Astrocyte of the cerebellum (primary cell): ENCODE results near the gene HBG1.

Experiments
- DNase-seq: peaks from one replicate; pipeline ENCODE4 v3.0.0-alpha.2; 2011; ENCODE audit warnings: low read depth
- H3K4me3 ChIP-seq: 2 replicates; pipeline ENCODE4 v1.5.1; 2011; ENCODE audit warnings: mild to moderate bottlenecking, low read depth, low read length, moderate library complexity
- CTCF ChIP-seq: IDR thresholded peaks from 2 replicates; pipeline ENCODE4 v1.5.1; 2012; ENCODE audit warnings: low read length, low read depth, moderate library complexity, mild to moderate bottlenecking; ENCODE audit errors: missing control alignments
- in situ Hi-C: cut with HindIII; loops from 2 replicates; pipeline ENCODE4 v1.10.0; 2017; ENCODE audit warnings: low sequenced_read_pairs

HBG1 gene

GRCh38 chr11:5289696-5290095 lies 40.0 kb upstream of the HBG1 start:
- no peak overlapping the region for H3K4me3 ChIP-seq
- no peak for DNase-seq
- no peak for TF ChIP-seq CTCF
- in situ Hi-C loops, result no loop called here

- no peak overlapping the region for H3K4me3 ChIP-seq
- TF ChIP-seq CTCF, result no peak
- in situ Hi-C loops, result no loop called here
- DNase-seq, result no peak
Measured at GRCh38 chr11:5288906-5289550, 39.4 kb upstream of the HBG1 start.

GRCh38 chr11:5288108-5288905 lies 38.6 kb upstream of the HBG1 start:
- in situ Hi-C loops, result no loop called here
- no peak for DNase-seq
- no peak for TF ChIP-seq CTCF
- H3K4me3 ChIP-seq, result no peak overlapping the region

GRCh38 chr11:5286901-5287300 lies 37.2 kb upstream of the HBG1 start:
- no peak for DNase-seq
- no peak overlapping the region for H3K4me3 ChIP-seq
- in situ Hi-C loops, result no loop called here
- no peak for TF ChIP-seq CTCF

GRCh38 chr11:5286351-5286750 lies 36.7 kb upstream of the HBG1 start:
- no peak for TF ChIP-seq CTCF
- no peak for DNase-seq
- no peak overlapping the region for H3K4me3 ChIP-seq
- in situ Hi-C loops, result no loop called here

- in situ Hi-C loops, result no loop called here
- TF ChIP-seq CTCF, result no peak
- no peak for DNase-seq
- no peak overlapping the region for H3K4me3 ChIP-seq
Measured at GRCh38 chr11:5285703-5286340, 36.2 kb upstream of the HBG1 start.
